ENCODE data around the gene ATXN7L1.

DNA sequence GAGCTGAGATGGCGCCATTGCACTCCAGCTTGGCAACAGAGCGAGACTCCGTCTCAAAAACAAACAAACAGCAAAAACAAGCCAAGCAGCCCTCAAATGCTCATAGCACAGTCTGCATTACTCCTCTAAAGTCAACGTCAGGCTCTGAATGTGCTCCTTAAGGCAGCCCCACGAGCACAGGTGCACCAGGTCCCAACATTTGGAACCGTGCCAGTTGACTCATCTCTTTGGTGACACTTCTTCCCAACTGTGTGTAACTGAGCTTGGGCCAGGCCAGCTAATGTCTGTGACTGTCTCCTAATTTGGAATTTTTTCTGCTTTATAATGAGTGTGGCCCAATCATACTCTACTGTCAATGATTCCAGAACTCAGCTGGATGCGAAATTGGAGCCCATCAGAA is 228.8 kb downstream of the ATXN7L1 start:
- TF ChIP-seq POLR2A (IDR thresholded peaks at IDR 0.05; ENCODE audit: low read depth), result no peak
- TF ChIP-seq, protein P1, sequence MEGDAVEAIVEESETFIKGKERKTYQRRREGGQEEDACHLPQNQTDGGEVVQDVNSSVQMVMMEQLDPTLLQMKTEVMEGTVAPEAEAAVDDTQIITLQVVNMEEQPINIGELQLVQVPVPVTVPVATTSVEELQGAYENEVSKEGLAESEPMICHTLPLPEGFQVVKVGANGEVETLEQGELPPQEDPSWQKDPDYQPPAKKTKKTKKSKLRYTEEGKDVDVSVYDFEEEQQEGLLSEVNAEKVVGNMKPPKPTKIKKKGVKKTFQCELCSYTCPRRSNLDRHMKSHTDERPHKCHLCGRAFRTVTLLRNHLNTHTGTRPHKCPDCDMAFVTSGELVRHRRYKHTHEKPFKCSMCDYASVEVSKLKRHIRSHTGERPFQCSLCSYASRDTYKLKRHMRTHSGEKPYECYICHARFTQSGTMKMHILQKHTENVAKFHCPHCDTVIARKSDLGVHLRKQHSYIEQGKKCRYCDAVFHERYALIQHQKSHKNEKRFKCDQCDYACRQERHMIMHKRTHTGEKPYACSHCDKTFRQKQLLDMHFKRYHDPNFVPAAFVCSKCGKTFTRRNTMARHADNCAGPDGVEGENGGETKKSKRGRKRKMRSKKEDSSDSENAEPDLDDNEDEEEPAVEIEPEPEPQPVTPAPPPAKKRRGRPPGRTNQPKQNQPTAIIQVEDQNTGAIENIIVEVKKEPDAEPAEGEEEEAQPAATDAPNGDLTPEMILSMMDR (IDR thresholded peaks at IDR 0.05), result no peak

Data from esophagus muscularis mucosa (tissue), 3 donors.